HG03108 (cell line): ENCODE results near the gene TECTB.
A peak's percentile ranks its signal among the peaks of the same experiment; 100 is the strongest.

Experiments used
- ATAC-seq: cut with Tn5 transposase; IDR thresholded peaks from one replicate; pipeline ENCODE4 v1.9.1; 2021; ENCODE audit warnings: moderate library complexity; ENCODE audit not compliant: unreplicated experiment

TECTB gene

GRCh38 chr10:112304267-112304859 lies 21.2 kb downstream of the TECTB start:
- ATAC-seq: no peak

- no peak for ATAC-seq
These were observed 24.3 kb downstream of the TECTB start for GRCh38 chr10:112307358-112308124.

GRCh38 chr10:112308125-112308502 lies 24.9 kb downstream of the TECTB start:
- no peak for ATAC-seq

DNA sequence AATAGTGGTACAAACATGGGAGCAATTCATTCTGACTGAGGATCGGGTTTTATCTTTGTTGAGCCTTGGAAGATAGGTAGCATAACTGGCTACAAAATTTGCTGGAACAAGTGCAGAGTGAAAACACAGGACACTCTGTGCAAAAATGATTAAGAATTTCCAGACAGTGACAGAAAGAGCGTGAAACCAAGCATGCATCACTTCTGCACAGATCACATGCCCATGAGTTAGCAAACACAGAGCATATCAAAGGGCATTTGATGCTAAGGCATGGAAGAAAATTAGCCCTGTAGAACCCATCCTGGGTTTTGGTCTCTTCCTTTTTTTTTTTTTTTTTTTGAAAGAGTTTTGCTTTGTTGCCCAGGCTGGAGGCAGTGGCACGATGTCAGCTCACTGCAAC lies 28.3 kb downstream of the TECTB start:
- ATAC-seq: no peak

GRCh38 chr10:112313234-112313633 lies 30.0 kb downstream of the TECTB start:
- no peak for ATAC-seq

DNA sequence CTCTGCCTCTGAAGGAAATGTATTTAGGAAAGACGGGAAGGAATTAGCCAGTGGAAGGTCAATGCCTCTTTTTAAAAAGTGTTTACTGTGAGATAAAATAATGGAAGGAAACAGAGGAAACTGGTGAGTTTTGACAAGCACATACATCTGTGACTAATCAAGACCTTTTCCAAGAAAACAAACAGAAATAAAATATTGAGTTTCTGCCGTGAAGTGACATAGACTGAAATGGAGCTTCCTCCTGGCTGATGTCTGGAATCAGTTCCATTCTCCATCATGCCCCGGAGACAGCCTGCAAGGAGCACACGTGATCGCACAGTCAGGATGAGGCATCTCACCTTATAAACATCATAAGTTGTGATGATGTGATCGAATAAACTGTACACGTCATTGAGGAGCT lies 30.7 kb downstream of the TECTB start:
- ATAC-seq: no peak

- peak; percentile 79 for ATAC-seq
These were observed 31.7 kb downstream of the TECTB start for GRCh38 chr10:112314822-112315474.

- no peak for ATAC-seq
These were observed 44.5 kb downstream of the TECTB start for GRCh38 chr10:112327678-112328077.

DNA sequence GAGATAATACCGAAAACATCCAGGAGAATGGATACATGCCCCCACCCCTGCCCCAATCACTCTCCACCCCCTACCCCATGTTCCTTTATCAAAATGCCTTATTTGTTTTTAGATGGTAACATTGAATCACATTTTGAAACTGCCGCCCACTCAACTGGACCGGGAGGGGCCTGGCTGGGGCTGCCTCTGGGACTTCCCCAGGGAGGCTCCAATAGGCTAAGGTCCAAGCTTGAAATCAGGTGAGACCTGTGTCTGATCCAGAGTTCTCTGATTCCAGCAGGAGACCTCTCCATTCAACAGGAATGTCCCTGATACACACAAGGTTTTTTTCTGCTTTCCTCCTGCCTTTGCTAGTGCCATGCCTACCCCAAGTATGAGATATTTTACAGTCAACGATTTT lies 47.0 kb downstream of the TECTB start:
- ATAC-seq: no peak

DNA sequence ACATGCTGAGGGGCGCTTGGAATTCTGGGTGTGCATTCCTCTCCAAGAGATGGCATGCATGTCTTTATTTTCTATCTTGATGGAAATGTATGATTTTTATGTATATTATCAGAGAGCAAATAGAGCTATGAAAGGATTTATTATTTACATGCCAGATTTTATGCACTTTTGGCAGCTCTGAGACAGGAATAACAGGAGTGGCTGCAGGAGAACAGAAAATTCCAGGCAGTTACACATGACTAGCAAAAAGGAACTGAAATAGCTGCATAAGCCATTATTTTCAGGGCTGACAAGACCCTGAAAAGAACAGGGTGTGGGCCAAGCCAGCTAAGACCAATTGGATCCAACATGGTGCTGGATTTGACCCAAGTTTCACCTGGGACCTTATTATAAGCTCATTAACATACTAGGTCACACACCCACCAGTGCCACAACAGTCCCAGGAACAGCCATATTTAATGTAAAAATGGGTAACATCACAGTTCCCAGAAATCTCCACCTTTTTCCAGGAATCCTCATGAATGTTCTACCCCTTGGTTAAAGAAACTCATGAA lies 47.5 kb downstream of the TECTB start:
- ATAC-seq: no peak

GRCh38 chr10:112332022-112332421 lies 48.8 kb downstream of the TECTB start:
- ATAC-seq: no peak

DNA sequence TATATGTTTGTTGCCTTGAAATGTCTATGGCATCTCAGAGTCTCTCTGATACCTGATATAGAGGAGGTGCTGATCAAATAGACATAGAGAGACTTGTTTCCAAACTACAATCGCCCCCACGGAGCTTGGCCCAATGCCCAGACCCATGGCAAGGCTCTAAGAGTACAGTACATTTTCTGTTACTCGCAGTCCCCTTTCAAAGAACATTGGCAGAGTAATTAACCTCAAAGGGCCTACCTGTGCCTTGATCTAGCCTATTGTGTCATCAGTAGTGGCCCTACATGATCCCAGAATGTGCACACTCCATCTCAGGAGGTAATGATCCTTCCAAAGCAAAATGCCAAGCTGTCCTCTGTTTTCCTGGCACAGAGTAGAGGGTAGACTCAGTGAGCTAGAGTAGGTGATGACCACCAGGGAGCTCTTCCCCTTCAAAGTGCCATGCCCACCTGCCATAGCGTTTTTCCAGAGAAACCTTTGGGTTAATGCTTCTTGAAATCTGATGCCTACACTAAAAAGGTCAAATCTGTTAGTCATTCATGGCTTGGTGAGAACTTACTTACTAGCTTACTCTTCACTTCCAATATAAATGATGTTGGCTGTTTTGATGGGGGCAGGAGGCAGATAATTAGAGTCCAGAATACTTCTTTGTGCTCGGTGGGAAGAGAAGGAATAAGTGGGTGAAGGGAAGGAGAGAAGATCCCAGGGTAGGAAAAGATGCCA lies 49.5 kb downstream of the TECTB start:
- no peak for ATAC-seq

GRCh38 chr10:112333452-112333851 lies 50.3 kb downstream of the TECTB start:
- no peak for ATAC-seq

GRCh38 chr10:112335111-112335867 lies 52.1 kb downstream of the TECTB start:
- ATAC-seq: no peak

DNA sequence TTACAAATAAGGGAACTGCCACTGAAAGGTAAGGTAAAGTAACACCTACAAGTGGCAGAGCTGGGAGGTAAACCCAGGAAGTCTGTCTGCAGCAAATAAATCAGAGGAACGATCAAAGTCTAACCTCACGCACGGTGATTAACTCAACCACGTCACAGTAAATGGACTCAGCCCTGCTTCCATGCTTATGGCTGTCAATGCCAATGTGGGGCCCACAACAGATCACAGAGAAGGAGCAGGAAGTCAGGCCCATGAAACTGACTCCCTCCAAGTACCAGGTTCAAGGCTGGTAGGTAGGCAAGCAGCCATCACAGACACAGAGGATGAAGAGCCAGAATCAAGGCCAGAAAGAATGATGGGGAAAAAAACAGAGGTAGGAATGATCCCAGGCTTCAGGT lies 52.7 kb downstream of the TECTB start:
- no peak for ATAC-seq

- no peak for ATAC-seq
These were observed 53.5 kb downstream of the TECTB start for GRCh38 chr10:112336556-112337201.

- ATAC-seq: no peak
These were observed 55.8 kb downstream of the TECTB start for GRCh38 chr10:112338957-112339356.

DNA sequence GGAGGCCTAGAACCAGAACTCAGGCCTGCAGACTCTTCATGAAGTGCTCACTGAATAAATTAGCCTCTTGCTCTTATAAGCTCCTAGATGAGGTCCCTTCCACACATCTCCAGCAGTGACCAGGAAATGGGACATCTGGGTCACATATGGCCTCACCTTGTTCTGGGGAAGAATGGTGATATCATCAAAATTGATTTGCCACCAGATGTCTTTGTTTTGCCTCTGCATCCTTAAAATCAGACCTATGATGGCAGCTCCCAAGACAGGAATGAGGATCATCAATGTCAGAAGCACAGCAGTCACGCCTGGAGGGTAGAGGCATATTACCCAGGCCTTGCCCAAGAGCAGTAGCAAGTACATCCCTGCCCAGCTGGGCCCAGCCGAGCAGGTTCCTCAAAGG lies 57.4 kb downstream of the TECTB start:
- no peak for ATAC-seq

DNA sequence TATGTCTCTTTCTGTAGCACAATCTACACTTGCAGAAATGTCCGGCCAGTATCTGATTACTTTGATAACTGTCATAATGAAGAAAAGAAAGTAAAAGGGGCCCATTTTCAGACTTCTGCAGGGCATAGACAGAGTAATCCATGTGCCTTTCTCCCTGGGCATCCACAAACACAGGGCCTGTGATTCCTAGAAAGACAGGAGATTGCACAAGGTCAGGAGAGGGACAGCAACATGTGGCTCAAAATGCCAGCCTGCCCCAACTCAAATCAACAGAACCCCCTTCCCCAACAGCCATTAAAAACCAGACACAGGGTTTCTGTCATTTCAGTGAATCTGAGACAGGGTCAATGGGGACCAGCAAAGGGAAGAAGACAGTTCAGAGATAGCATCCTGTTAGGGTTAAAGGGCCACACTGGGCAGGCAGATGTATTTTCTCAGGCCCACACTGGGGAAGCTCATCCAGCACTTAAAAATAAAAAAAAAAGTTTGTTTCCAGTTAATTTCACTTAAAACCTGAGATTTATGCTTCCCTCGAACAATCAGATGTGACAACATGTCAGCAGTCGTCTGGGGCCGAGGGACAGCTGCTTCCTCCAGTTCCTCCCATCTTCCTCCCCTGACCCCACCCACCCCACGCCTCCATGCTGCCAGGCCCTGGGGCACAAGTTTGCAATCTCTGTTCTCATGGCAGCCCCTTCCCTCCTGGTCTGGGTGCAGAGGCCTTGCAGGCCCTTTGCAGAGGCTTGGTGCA lies 60.0 kb downstream of the TECTB start:
- ATAC-seq: no peak
